HG03378 (cell line): ENCODE measurements around the gene MLC1.

Source experiments
- ATAC-seq: cut with Tn5 transposase; IDR thresholded peaks from one replicate; pipeline ENCODE4 v1.9.1; 2021; ENCODE audit warnings: mild to moderate bottlenecking, moderate library complexity; ENCODE audit not compliant: unreplicated experiment

MLC1 gene

GRCh38 chr22:50078246-50078645, 7.0 kb downstream of the MLC1 start:
- ATAC-seq, result no peak

GRCh38 chr22:50076646-50077535, 8.3 kb downstream of the MLC1 start:
- ATAC-seq, result no peak

- no peak for ATAC-seq
These were observed 10.4 kb downstream of the MLC1 start for GRCh38 chr22:50074551-50075530.

- no peak for ATAC-seq
These were observed 11.2 kb downstream of the MLC1 start for GRCh38 chr22:50074056-50074455.

- no peak for ATAC-seq
These were observed 12.3 kb downstream of the MLC1 start for GRCh38 chr22:50072714-50073538.

- no peak for ATAC-seq
These were observed 13.1 kb downstream of the MLC1 start for GRCh38 chr22:50072167-50072555.

GRCh38 chr22:50071432-50072166, 13.6 kb downstream of the MLC1 start:
- ATAC-seq, result no peak

GRCh38 chr22:50070366-50070765, 14.9 kb downstream of the MLC1 start:
- ATAC-seq, result no peak

- ATAC-seq, result no peak
These were observed 17.1 kb downstream of the MLC1 start for GRCh38 chr22:50068096-50068495.

GRCh38 chr22:50067244-50067643, 18.0 kb downstream of the MLC1 start:
- no peak for ATAC-seq

- ATAC-seq, result no peak
These were observed 20.8 kb downstream of the MLC1 start for GRCh38 chr22:50064453-50064852.

- ATAC-seq, result no peak
These were observed 21.4 kb downstream of the MLC1 start for GRCh38 chr22:50063589-50064393.

GRCh38 chr22:50062509-50063135, 22.6 kb downstream of the MLC1 start:
- ATAC-seq, result no peak

- no peak for ATAC-seq
These were observed 23.3 kb downstream of the MLC1 start for GRCh38 chr22:50061824-50062355.

GRCh38 chr22:50061141-50061823, 23.9 kb downstream of the MLC1 start:
- no peak for ATAC-seq

GRCh38 chr22:50060441-50061140, 24.6 kb downstream of the MLC1 start:
- no peak for ATAC-seq

GRCh38 chr22:50059881-50060262, 25.4 kb downstream of the MLC1 start:
- no peak for ATAC-seq
